GM19240 (cell line): Measurements from ENCODE around the gene NPW.

Experiments
- DNase-seq: peaks from one replicate; pipeline ENCODE4 v3.0.0; 2011; ENCODE audit warnings: low spot score; ENCODE audit not compliant: insufficient read length

Gene NPW

DNA sequence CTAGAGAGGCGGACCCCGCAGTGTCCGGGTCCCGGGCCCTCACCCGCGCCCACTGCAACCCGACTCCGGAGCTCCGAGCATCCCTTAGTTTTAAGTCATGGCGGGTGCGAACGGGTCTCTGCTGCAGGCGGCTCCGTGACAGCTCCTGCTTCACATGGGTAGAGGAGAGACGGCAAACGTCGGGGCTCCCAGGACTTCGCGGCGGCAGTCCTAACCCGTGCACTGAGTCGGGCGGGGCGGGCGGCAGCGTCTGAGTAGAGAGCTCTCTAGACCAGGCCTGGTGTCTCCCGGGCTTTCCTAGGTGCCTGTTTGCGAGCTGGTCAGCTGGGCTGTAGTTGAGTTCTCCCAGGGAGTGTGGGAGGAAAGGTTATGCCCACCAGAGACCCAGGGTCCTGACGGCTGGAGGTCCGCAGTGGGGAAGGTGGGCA lies 28.5 kb downstream of the NPW start:
- DNase-seq: no peak

GRCh38 chr16:2053211-2053610 lies 33.6 kb downstream of the NPW start:
- no peak for DNase-seq

DNA sequence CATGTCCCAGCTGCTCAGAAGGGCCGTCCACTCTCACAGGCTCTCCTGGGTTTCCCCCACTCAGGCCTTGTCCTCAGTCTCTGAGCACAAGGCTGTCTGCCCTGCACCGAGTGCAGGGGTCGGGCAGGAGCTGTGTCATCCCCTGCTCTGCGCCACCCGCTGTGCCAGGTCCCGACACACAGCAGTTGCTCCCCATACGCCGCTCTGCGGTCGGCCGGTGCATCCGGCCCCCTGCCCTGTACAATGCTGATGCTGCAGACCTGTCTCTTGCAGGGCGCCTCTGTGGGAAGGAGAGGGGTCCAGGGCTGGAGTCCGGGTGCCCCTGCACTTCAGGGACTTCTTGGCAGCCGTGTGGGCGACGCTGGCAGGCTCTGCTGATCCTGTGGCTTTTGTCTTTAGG lies 34.3 kb downstream of the NPW start:
- DNase-seq: no peak

- DNase-seq: no peak
Measured at GRCh38 chr16:2054543-2055245, 35.1 kb downstream of the NPW start.

- DNase-seq: no peak
Measured at GRCh38 chr16:2056077-2056476, 36.5 kb downstream of the NPW start.

DNA sequence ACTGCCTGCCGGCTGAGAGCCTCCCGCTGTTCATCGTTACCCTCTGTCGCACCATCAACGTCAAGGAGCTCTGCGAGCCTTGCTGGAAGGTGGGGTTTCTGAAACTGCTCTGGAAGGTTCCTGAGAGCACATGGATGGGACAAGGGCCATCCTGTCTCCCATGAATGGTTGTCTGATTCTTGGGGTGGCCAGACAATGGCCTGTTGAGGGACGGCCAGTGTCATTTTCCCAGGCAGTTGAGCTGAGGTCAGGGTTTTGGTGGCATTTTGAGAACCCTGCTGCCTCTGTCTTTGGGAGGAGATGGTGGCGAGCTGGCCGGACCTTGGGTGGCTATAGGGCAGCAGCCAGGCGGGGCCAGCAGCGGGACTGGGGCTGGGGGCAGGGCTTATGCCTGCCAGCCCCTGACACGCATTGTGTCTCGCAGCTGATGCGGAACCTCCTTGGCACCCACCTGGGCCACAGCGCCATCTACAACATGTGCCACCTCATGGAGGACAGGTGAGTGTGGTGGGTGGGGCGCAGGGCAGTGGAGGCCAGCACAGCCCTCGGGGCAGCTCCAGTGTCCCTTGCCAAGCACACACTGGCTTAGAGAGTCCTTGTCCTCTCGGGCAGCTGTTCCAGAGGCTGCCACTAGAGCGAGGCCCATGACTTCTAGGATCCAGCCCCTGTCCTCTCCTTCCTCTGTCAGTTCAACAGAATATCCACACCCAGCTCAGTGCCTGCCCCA lies 37.3 kb downstream of the NPW start:
- DNase-seq: no peak

DNA sequence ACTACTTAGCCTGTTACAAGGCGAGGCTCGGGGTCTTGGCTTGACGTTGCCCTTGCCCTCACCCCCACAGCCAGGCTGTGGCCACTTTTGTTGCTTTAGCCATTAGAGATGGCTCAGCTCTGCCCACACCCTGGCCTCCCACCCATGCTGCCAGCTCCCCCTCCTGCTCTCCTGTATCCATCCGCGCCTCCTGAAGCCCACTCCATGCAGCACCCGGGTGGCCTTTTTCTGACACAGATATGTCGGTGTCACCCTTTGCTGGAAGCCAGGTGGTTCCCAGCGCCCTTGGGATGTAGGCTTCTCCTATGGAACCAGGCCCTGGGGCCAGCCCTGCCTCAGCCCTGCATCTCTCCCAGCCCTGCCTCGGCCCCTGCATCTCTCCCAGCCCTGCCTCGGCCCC lies 37.9 kb downstream of the NPW start:
- no peak for DNase-seq

- DNase-seq: no peak
Measured at GRCh38 chr16:2058420-2058819, 38.8 kb downstream of the NPW start.

- DNase-seq: no peak
Measured at GRCh38 chr16:2058872-2059271, 39.3 kb downstream of the NPW start.

DNA sequence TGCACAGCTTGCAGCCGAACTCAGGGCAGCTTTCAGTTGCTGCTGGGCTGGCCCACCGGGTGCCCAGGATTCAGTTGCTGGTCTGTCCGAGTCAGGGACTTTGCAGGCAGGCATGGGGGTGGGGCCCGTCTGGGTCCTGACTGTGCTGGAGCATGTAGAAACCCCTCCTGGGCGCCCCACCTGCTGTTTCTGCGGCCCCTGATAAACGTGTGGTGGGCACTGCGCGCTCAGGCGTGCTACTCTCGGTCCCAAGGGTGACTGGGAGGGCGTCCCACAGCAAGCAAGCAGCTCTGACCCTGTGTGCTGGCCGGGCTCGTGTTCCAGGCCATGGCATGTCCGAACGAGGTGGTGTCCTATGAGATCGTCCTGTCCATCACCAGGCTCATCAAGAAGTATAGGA lies 40.8 kb downstream of the NPW start:
- DNase-seq: no peak

DNA sequence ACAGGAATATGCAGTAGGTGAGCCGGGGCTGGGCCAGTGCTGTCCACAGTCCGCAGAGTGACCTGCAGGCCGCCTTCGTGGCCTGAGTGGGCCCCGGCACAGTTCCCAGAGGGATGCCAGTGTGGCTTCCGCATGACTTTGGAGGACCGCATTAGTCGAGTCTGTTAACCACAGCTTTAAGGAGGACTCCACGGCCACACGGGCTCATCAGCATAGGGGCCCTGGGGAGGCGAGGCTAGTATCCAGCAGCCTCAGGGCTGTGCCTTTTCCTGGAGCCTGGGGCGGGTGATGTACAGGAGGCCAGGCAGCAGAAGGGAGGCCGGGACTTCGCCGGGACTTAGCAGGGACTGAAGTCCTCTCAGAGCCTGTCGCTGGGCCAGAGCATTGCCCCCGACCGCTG lies 41.4 kb downstream of the NPW start:
- no peak for DNase-seq

- no peak for DNase-seq
Measured at GRCh38 chr16:2061526-2061925, 41.9 kb downstream of the NPW start.

- no peak for DNase-seq
Measured at GRCh38 chr16:2062801-2063200, 43.2 kb downstream of the NPW start.

- no peak for DNase-seq
Measured at GRCh38 chr16:2063861-2064260, 44.3 kb downstream of the NPW start.

DNA sequence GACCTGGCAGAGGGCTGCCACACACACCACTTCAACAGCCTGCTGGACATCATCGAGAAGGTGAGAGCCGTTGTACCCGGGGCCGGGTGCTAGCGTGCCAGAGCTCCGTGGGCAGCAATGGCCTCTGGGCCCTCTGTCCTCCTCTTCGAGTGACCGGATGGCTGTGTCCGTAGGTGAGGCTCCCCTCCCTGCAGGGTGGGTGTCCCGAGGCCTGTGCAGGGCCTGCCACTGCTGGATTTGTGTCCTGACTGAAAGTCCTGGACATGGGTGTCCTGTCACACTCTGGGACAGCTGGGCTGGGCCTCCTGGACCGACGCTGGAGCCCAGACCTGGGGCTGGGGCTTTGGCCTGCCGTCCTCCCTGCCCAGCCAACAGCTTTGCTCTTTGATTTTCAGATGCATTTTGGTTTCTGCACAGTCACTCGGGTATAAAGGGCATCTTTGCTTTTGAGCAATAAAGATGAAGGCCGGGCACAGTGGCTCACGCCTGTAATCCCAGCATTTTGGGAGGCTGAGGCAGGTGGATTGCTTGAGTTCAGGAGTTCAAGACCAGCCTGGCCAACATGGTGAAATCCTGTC lies 44.9 kb downstream of the NPW start:
- no peak for DNase-seq

GRCh38 chr16:2066139-2066538 lies 46.6 kb downstream of the NPW start:
- DNase-seq: no peak
